Keratinocyte (primary cell): ENCODE data around the gene SLC16A9. TPM values are rescaled to one million over a fixed set of nuclear protein-coding genes. Genes with fewer than 3 reads are reported as not detected.
"Not testable (repeated sequence)": the region's sequence is repeated elsewhere in the genome, so short reads cannot be mapped to it uniquely, and the experiment has no call there.

Source experiments
- DNase-seq: peaks from one replicate; pipeline ENCODE4 v3.0.0-alpha.2; 2011; ENCODE audit warnings: low read depth, missing footprints, low spot score
- FAIRE-seq: peaks from 2 replicates; lab custom pipeline; 2011; peaks lifted over from hg19 to GRCh38; lab: Jason Lieb, UNC
- H2AFZ ChIP-seq: 2 replicates; pipeline ENCODE4 v1.6.0; 2012; ENCODE audit warnings: low read length, control low read depth, inconsistent platforms; ENCODE audit not compliant: control insufficient read depth
- H3K27ac ChIP-seq: 2 replicates; pipeline ENCODE4 v1.5.1; 2011; ENCODE audit warnings: low read length; ENCODE audit not compliant: control insufficient read depth, insufficient read depth
- H3K27me3 ChIP-seq: 3 replicates; pipeline ENCODE4 v1.6.0; 2011; ENCODE audit warnings: low read length; ENCODE audit not compliant: control insufficient read depth, insufficient read depth; ENCODE audit errors: extremely low read depth
- H3K36me3 ChIP-seq, 2 experiments: 2 replicates in 1 of 2; 3 replicates in 1 of 2; pipeline ENCODE4 v1.5.1; 2011; ENCODE audit warnings: low read length in 2 of 2, mild to moderate bottlenecking in 1 of 2; ENCODE audit not compliant: control insufficient read depth in 2 of 2, insufficient read depth in 2 of 2; ENCODE audit errors: extremely low read depth in 1 of 2
- H3K4me1 ChIP-seq: 3 replicates; pipeline ENCODE4 v1.5.1; 2011; ENCODE audit warnings: low read length; ENCODE audit not compliant: control insufficient read depth, insufficient read depth; ENCODE audit errors: extremely low read depth
- H3K4me2 ChIP-seq: 3 replicates; pipeline ENCODE4 v1.6.0; 2011; ENCODE audit warnings: low read depth, low read length; ENCODE audit not compliant: control insufficient read depth, insufficient read depth; ENCODE audit errors: extremely low read depth
- H3K4me3 ChIP-seq, 3 experiments: fragments of 200-600 bp in 1 of 3; sonication (generic) in 1 of 3; 2 replicates in 2 of 3; 3 replicates in 1 of 3; pipeline ENCODE4 v1.5.1; 2011 to 2016; ENCODE audit warnings: low read length in 3 of 3, mild to moderate bottlenecking in 3 of 3, control low read depth in 2 of 3, inconsistent platforms in 1 of 3, low read depth in 1 of 3, mixed read lengths in 1 of 3, mixed run types in 1 of 3, moderate library complexity in 1 of 3; ENCODE audit not compliant: control insufficient read depth in 2 of 3, insufficient read depth in 2 of 3; ENCODE audit errors: extremely low read depth in 1 of 3
- H3K79me2 ChIP-seq: 2 replicates; pipeline ENCODE4 v1.6.0; 2012; ENCODE audit warnings: low read length; ENCODE audit not compliant: control insufficient read depth, insufficient read depth
- H3K9ac ChIP-seq: 3 replicates; pipeline ENCODE4 v1.6.0; 2011; ENCODE audit warnings: low read length; ENCODE audit not compliant: control insufficient read depth, insufficient read depth; ENCODE audit errors: extremely low read depth
- H3K9me1 ChIP-seq: 3 replicates; pipeline ENCODE4 v1.6.0; 2011; ENCODE audit warnings: low read length; ENCODE audit not compliant: control insufficient read depth, insufficient read depth; ENCODE audit errors: extremely low read depth
- H3K9me3 ChIP-seq: 2 replicates; pipeline ENCODE4 v1.5.1; 2012; ENCODE audit warnings: low read depth, low read length; ENCODE audit not compliant: control insufficient read depth
- H4K20me1 ChIP-seq: 3 replicates; pipeline ENCODE4 v1.6.0; 2011; ENCODE audit warnings: low read length; ENCODE audit not compliant: control insufficient read depth, insufficient read depth; ENCODE audit errors: extremely low read depth
- EZH2 ChIP-seq: IDR thresholded peaks from one replicate; pipeline ENCODE4 v1.6.1; 2012; ENCODE audit warnings: inconsistent platforms, mild to moderate bottlenecking, low read length, moderate library complexity
- dilution Hi-C: fragments of 300-500 bp; cut with MboI; formaldehyde crosslinking; loops from one replicate; pipeline ENCODE4 v1.7.0; 2020; ENCODE audit warnings: low sequenced_read_pairs; ENCODE audit not compliant: extremely low pct_ligation_motif_present
- polyA plus RNA-seq, 5 experiments: library from polyadenylated mRNA; depleted of rRNA in 3 of 5; stranded (reverse) in 3 of 5; stranded (forward) in 1 of 5; unstranded in 1 of 5; fragments of >200 nt; gene quantifications; 1 replicate in 1 of 5; 2 replicates in 3 of 5; 3 replicates in 1 of 5; pipeline versions ENCODE4 v1.2.1 to v1.2.3, GENCODE V29; 2011 to 2012; ENCODE audit warnings: missing spikeins in 2 of 5, low read depth in 1 of 5, low replicate concordance in 1 of 5
- TF ChIP-seq, protein P1 (sequence below), 3 experiments: IDR thresholded peaks in 1 of 3; conservative IDR thresholded peaks in 1 of 3; optimal IDR thresholded peaks in 1 of 3; 2 replicates in 2 of 3; 3 replicates in 1 of 3; pipeline versions ENCODE3 to v1.5.1; 2011; ENCODE audit warnings: low read length in 3 of 3, mild to moderate bottlenecking in 3 of 3, moderate library complexity in 2 of 3, control low read depth in 1 of 3, inconsistent platforms in 1 of 3; ENCODE audit not compliant: insufficient read depth in 2 of 3; ENCODE audit errors: extremely low read depth in 1 of 3

SLC16A9 gene
- polyA plus RNA-seq, 1 donor (not counting 4 experiments of a cell fraction or from before 2014, with no cell fraction given) = 4.5 TPM

DNA sequence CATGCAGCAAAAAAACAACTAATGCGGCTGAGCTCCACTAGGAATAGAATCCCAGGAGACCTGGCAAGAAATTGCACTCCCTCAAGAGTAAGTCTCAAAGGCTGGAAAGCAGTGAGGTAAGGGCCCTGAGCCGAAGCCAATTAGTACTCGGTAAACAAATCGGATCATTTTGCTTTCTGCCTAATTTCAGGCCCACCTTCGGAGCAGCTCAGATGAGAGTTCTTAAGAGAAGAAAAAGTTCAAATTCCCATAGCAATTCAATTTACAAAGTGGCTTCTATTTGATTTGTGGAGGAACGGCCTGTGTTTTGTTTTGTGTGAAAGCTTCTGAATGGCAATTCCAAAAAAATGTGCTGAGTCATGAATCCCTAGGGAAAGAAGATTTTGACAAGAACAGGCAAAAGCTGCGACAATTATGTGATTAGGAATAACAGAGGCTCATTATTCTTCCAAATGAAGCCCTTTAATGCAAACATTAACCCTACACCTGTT lies 60.9 kb downstream of the SLC16A9 start:
- Histone ChIP-seq H3K4me1 (peaks cover 3% of the 10 kb centered on the region), H3K27me3 (no peaks in the 10 kb centered on the region), H3K79me2 (no peaks in the 10 kb centered on the region), H3K9me3 (no peaks in the 10 kb centered on the region), H3K27ac (no peak overlapping the region), H4K20me1 (no peaks in the 10 kb centered on the region), H3K9me1 (no peaks in the 10 kb centered on the region), H3K4me3 (no peak overlapping the region), H2AFZ (peak overlapping the region; percentile 53), H3K36me3 (no peaks in the 10 kb centered on the region), H3K9ac (no peak overlapping the region), H3K4me2 (peak overlapping the region; percentile 37)
- dilution Hi-C loops = no loop called here
- FAIRE-seq (no peak), DNase-seq (no peak)
- no peak for TF ChIP-seq EZH2
- TF ChIP-seq, protein P1, sequence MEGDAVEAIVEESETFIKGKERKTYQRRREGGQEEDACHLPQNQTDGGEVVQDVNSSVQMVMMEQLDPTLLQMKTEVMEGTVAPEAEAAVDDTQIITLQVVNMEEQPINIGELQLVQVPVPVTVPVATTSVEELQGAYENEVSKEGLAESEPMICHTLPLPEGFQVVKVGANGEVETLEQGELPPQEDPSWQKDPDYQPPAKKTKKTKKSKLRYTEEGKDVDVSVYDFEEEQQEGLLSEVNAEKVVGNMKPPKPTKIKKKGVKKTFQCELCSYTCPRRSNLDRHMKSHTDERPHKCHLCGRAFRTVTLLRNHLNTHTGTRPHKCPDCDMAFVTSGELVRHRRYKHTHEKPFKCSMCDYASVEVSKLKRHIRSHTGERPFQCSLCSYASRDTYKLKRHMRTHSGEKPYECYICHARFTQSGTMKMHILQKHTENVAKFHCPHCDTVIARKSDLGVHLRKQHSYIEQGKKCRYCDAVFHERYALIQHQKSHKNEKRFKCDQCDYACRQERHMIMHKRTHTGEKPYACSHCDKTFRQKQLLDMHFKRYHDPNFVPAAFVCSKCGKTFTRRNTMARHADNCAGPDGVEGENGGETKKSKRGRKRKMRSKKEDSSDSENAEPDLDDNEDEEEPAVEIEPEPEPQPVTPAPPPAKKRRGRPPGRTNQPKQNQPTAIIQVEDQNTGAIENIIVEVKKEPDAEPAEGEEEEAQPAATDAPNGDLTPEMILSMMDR (optimal IDR thresholded peaks at IDR 0.05 in 1 of 3, IDR thresholded peaks at IDR 0.05 in 1 of 3, conservative IDR thresholded peaks at IDR 0.05 in 1 of 3; ENCODE audit: extremely low read depth in 1 of 3, insufficient read depth in 2 of 3, low read length in 3 of 3) = no peak

DNA sequence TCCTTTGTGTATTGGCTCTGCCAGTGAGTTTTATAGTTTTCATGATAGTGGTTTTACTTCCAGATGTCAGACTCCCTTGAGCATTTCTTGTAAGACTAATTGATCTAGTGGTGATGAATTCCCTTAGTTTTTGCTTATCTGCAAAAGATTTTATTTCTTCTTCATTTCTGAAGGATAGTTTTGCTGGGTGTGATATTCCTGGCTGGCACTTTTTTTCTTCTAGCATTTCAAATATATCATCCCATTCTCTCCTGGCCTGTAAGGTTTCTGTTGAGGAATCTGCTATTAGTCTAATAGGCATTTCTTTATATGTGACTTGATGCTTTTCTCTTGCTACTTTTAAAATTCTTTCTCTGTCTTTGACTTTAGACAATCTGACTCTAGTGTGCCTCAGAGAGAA lies 64.8 kb downstream of the SLC16A9 start:
- TF ChIP-seq, protein P1 (optimal IDR thresholded peaks at IDR 0.05 in 1 of 3, IDR thresholded peaks at IDR 0.05 in 1 of 3, conservative IDR thresholded peaks at IDR 0.05 in 1 of 3; ENCODE audit: extremely low read depth in 1 of 3, insufficient read depth in 2 of 3, low read length in 3 of 3) = no peak
- TF ChIP-seq EZH2 = no peak
- H3K9me3 ChIP-seq = no peaks in the 10 kb centered on the region
- no peak for FAIRE-seq
- dilution Hi-C loops = no loop called here
- H3K4me3 ChIP-seq = no peak overlapping the region
- DNase-seq = no peak
- H3K4me1 ChIP-seq = peaks cover 3% of the 10 kb centered on the region
- no peak overlapping the region for H3K9ac ChIP-seq
- no peak overlapping the region for H2AFZ ChIP-seq
- H3K9me1 ChIP-seq = no peaks in the 10 kb centered on the region
- H3K79me2 ChIP-seq = no peaks in the 10 kb centered on the region
- no peaks in the 10 kb centered on the region for H4K20me1 ChIP-seq
- no peaks in the 10 kb centered on the region for H3K27me3 ChIP-seq
- H3K27ac ChIP-seq = no peak overlapping the region
- no peak overlapping the region for H3K4me2 ChIP-seq
- H3K36me3 ChIP-seq = no peaks in the 10 kb centered on the region

GRCh38 chr10:59641688-59642087 lies 68.0 kb downstream of the SLC16A9 start:
- H3K36me3 ChIP-seq, H3K4me2 ChIP-seq, H4K20me1 ChIP-seq, H3K27me3 ChIP-seq, H3K4me3 ChIP-seq, H3K27ac ChIP-seq, FAIRE-seq, H2AFZ ChIP-seq, DNase-seq, dilution Hi-C loops, H3K9ac ChIP-seq, H3K9me1 ChIP-seq, H3K4me1 ChIP-seq, H3K9me3 ChIP-seq, H3K79me2 ChIP-seq: not testable (repeated sequence)
